HG03135 (cell line): Measurements from ENCODE around the gene PHTF2.
"Not testable (repeated sequence)": the region's sequence is repeated elsewhere in the genome, so short reads cannot be mapped to it uniquely, and the experiment has no call there.

ENCODE experiments used
- ATAC-seq: cut with Tn5 transposase; IDR thresholded peaks from one replicate; pipeline ENCODE4 v1.9.1; 2021; ENCODE audit warnings: mild to moderate bottlenecking, moderate library complexity; ENCODE audit not compliant: unreplicated experiment

Gene PHTF2

GRCh38 chr7:77827999-77828398, 29.4 kb downstream of the PHTF2 start:
- ATAC-seq: no peak

- no peak for ATAC-seq
Observed at GRCh38 chr7:77830649-77831355, 32.2 kb downstream of the PHTF2 start.

- ATAC-seq: no peak
Observed at GRCh38 chr7:77831481-77831880, 32.9 kb downstream of the PHTF2 start.

DNA sequence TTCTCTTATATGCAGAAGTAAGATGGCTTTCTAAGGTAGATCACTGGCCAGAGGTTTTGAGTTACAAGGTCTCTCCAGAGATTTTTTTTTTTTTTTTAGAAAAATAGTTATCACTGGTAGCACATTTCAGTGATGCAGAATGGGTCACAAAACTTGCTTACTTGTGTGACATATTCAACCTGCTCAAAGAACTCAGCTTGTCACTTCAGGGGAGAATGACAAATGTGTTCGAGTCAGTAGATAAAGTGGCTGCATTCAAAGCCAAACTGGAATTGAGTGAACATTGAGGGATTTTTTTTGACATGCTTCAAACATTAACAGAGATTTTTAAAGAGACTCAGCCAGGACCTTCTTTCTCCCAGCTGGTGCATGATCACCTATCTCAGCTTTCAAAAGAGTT, 33.4 kb downstream of the PHTF2 start:
- no peak for ATAC-seq

- ATAC-seq: no peak
Observed at GRCh38 chr7:77833136-77833535, 34.6 kb downstream of the PHTF2 start.

- not testable (repeated sequence) for ATAC-seq
Observed at GRCh38 chr7:77836425-77836824, 37.9 kb downstream of the PHTF2 start.

- ATAC-seq: no peak
Observed at GRCh38 chr7:77837275-77837674, 38.7 kb downstream of the PHTF2 start.

- no peak for ATAC-seq
Observed at GRCh38 chr7:77837966-77838365, 39.4 kb downstream of the PHTF2 start.

- no peak for ATAC-seq
Observed at GRCh38 chr7:77838929-77839491, 40.4 kb downstream of the PHTF2 start.

DNA sequence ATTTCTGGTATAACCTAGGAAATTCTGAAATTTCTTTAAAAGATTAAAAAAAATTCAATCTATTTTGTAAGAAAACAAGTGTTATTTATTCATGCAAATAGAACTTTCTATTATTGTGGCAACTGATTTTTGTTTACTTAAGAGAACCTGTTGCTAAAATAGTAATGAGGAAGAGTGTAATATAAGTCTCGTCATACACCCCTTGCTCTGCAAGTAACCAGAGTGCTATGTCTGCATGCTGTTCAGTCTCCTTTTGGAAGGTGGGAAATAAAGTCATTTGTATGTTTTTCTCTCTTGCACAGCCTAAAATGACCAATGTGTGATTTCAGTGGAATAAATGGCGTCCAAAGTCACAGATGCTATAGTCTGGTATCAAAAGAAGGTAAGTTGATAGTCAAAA, 41.3 kb downstream of the PHTF2 start:
- no peak for ATAC-seq

DNA sequence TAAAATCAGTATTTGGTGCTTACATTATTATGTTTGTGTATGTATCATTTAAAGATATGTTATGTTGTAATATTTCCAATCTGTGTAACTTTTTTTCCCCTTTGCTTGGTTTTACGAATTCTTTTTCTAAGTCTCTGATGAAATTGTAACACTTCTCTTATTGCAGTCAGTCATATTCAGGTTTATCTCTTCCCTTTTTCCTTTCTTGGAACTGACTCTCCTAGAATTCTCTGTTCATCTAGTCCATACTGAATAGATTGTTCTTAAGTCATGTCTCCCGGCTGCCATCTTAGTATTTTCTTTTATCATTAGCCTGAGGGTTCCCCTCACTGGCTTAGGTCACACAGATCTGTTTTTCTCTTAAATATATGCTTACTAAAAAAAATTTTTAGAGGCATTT, 44.6 kb downstream of the PHTF2 start:
- ATAC-seq: no peak

- no peak for ATAC-seq
Observed at GRCh38 chr7:77846317-77847092, 47.9 kb downstream of the PHTF2 start.

DNA sequence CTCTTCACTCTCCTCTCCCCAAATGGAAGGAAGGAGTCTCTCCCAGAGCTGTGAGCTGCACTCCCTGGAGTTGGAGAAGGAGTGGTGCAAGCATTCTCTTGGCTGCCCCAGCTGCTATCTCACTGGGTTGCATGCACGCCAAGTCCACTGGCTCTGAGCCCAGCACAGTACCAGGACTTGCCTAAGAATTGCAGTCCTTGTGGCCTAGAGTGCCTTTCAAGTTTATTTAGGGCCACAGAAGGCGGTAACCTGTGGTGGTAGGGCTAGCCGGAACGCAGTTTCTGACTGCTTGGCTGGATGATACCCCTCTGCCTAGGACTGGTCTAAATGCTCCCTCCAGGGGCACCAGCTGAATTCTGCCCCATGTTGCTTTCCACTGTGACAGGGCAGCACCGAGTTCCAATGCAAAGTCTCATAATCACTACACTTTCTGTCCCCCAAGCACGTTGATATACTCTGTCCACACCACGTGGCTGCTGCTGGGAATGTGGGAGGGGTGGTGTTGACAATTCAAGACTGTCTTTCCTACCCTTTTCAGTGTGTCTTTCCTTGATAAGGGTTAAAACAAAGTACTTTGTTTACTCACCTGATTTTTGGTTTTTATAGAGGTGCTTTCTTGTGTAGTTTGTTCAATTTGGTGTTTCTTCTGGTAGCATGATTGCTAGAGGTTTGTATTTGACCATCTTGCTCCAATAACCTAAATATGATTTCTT, 57.0 kb downstream of the PHTF2 start:
- ATAC-seq: no peak

- no peak for ATAC-seq
Observed at GRCh38 chr7:77858278-77858677, 59.7 kb downstream of the PHTF2 start.

DNA sequence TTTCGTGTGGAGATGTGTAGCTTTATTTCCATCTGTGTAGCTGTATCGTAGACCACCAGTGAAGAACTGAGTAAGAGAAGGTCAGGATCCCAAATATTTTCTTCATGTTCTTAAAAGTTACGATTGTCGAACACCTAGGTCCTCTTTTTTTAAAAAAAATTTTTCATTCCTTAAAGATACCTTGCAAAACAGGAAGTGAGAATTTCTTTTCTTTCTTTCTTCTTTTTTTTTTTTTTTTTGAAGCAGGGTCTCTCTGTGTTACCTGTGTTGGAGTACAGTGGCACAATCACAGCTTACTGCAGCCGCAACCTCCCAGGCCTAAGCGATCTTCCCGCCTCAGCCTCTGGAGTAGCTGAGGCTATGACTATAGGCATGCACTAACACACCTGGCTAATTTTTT, 60.8 kb downstream of the PHTF2 start:
- ATAC-seq: no peak

GRCh38 chr7:77862691-77863090, 64.1 kb downstream of the PHTF2 start:
- no peak for ATAC-seq

DNA sequence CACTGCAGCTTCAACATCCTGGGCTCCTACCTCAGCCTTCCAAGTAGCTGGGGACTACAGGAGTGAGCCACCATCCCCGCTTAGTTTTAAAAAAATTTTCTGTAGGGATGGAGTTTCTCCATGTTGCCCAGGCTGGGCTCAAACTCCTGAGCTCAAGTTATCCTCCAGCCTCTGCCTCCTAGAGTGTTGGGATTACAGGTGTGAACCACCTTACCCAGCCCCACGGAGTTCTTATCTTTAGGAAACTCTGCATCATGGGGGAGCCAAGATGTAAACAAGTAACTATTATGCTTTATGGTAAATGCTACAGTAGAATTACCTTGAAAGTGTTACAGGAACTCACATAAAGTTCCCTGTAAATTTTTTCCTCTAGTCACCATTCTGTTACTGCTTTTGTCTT, 65.3 kb downstream of the PHTF2 start:
- ATAC-seq: no peak

DNA sequence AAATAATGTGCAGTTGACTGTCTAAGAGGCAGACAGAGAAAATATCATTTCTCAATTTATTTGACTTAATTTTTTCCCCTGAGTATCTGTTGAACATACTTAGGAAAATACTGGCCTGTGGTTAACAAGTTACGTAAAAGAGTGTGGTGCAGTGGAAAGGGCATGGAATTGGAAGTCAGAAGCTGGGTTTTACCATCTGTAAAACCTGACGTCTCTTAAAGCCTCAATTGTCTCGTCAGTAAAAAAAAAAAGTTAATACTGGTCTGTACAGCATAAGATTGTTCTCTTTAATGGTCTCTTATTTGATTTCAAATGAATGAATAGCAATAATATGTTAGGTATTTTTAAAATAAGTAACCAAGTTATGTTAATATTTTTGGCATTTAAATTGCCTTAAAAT, 67.8 kb downstream of the PHTF2 start:
- ATAC-seq: no peak

GRCh38 chr7:77866786-77867536, 68.4 kb downstream of the PHTF2 start:
- no peak for ATAC-seq

- no peak for ATAC-seq
Observed at GRCh38 chr7:77867537-77867865, 68.9 kb downstream of the PHTF2 start.

- not testable (repeated sequence) for ATAC-seq
Observed at GRCh38 chr7:77872256-77872655, 73.7 kb downstream of the PHTF2 start.
